H1 (cell line): ENCODE data around the gene SAMD4A. TPM values are rescaled to one million over a fixed set of nuclear protein-coding genes. Genes with fewer than 3 reads are reported as not detected.

Source experiments
- CTCF ChIA-PET: fragments of 300-600 bp; sonication (Branson Sonifier 250); formaldehyde crosslinking; loops from one replicate; lab custom pipeline; 2021; ENCODE audit not compliant: partially characterized antibody; lab: Charles Lee
- POLR2A ChIA-PET: fragments of 300-600 bp; sonication (Branson Sonifier 250); formaldehyde crosslinking; loops from one replicate; lab custom pipeline; 2021; ENCODE audit warnings: inconsistent platforms; ENCODE audit not compliant: partially characterized antibody; lab: Charles Lee
- DNase-seq, 2 experiments: peaks; one replicate each; pipeline versions ENCODE4 v3.0.0 to v3.0.0-alpha.2; 2010 to 2022; ENCODE audit warnings: low spot score in 2 of 2, low read depth in 1 of 2, mixed read lengths in 1 of 2
- FAIRE-seq: peaks from 2 replicates; lab custom pipeline; 2011; peaks lifted over from hg19 to GRCh38; lab: Jason Lieb, UNC
- H2AFZ ChIP-seq: 2 replicates; pipeline ENCODE4 v1.8.1; 2012; ENCODE audit warnings: low read length, inconsistent platforms
- H2AK5ac ChIP-seq: 2 replicates; pipeline ENCODE4 v1.6.1; 2013; ENCODE audit warnings: low read depth, low read length
- H2BK120ac ChIP-seq: replicated peaks from 2 replicates; pipeline ENCODE3; 2013; ENCODE audit warnings: low read depth, low read length, inconsistent platforms
- H2BK12ac ChIP-seq: 2 replicates; pipeline ENCODE4 v1.6.1; 2013; ENCODE audit warnings: low read depth, low read length
- H2BK15ac ChIP-seq: 2 replicates; pipeline ENCODE4 v1.6.1; 2013; ENCODE audit warnings: low read length
- H2BK20ac ChIP-seq: 2 replicates; pipeline ENCODE4 v1.6.1; 2013; ENCODE audit warnings: low read length
- H2BK5ac ChIP-seq: 2 replicates; pipeline ENCODE4 v1.6.1; 2013; ENCODE audit warnings: low read depth, low read length
- H3K14ac ChIP-seq: 2 replicates; pipeline ENCODE4 v1.6.1; 2013; ENCODE audit warnings: inconsistent platforms; ENCODE audit not compliant: insufficient read length
- H3K18ac ChIP-seq: 2 replicates; pipeline ENCODE4 v1.6.1; 2013; ENCODE audit warnings: low read length; ENCODE audit errors: extremely low read depth
- H3K23ac ChIP-seq: 2 replicates; pipeline ENCODE4 v1.6.1; 2013; ENCODE audit warnings: inconsistent platforms; ENCODE audit not compliant: insufficient read length
- H3K23me2 ChIP-seq: 2 replicates; pipeline ENCODE4 v1.6.1; 2013; ENCODE audit warnings: low read depth, low read length
- H3K27ac ChIP-seq: 2 replicates; pipeline ENCODE4 v1.6.1; 2011; ENCODE audit warnings: low read depth, low read length, inconsistent platforms
- H3K27me3 ChIP-seq, 4 experiments: replicated peaks in 1 of 4; 1 replicate in 1 of 4; 2 replicates in 3 of 4; pipeline versions ENCODE4 v1.6.1 to v1.8.1; 2011 to 2013; ENCODE audit warnings: low read length in 3 of 4, mild to moderate bottlenecking in 3 of 4, inconsistent platforms in 2 of 4, mixed read lengths in 2 of 4, moderate library complexity in 1 of 4; ENCODE audit not compliant: control insufficient read depth in 3 of 4, insufficient read depth in 3 of 4; ENCODE audit errors: extremely low read depth in 1 of 4
- H3K36me3 ChIP-seq, 4 experiments: 2 replicates each; pipeline versions ENCODE4 v1.6.1 to v1.8.1; 2011 to 2013; ENCODE audit warnings: mild to moderate bottlenecking in 4 of 4, low read length in 3 of 4, moderate library complexity in 2 of 4, control low read depth in 1 of 4, inconsistent platforms in 1 of 4; ENCODE audit not compliant: insufficient read depth in 4 of 4, control insufficient read depth in 2 of 4
- H3K4ac ChIP-seq: replicated peaks from 2 replicates; pipeline ENCODE3; 2013; ENCODE audit warnings: low read length, low read depth, mixed read lengths, inconsistent platforms; ENCODE audit not compliant: insufficient read length
- H3K4me1 ChIP-seq, 4 experiments: replicated peaks in 1 of 4; 1 replicate in 1 of 4; 2 replicates in 3 of 4; pipeline versions ENCODE4 v1.6.1 to v1.8.1; 2011 to 2013; ENCODE audit warnings: low read length in 3 of 4, inconsistent platforms in 2 of 4, mixed read lengths in 1 of 4; ENCODE audit not compliant: insufficient read depth in 4 of 4, control insufficient read depth in 3 of 4
- H3K4me2 ChIP-seq, 2 experiments: 2 replicates each; pipeline versions ENCODE4 v1.6.1 to v1.8.1; 2011 to 2013; ENCODE audit warnings: low read depth in 2 of 2, low read length in 2 of 2, control low read depth in 1 of 2, inconsistent platforms in 1 of 2, mild to moderate bottlenecking in 1 of 2; ENCODE audit not compliant: insufficient read depth in 1 of 2
- H3K4me3 ChIP-seq, 4 experiments: fragments of 200-600, 300-600 bp in 1 of 4; sonication (generic), shearing (Covaris generic), sonication (Bioruptor Twin) in 1 of 4; 2 replicates each; pipeline versions ENCODE4 v1.5.1 to v1.8.1; 2011 to 2016; ENCODE audit warnings: low read length in 4 of 4, low read depth in 3 of 4, control low read depth in 2 of 4, inconsistent platforms in 2 of 4, mild to moderate bottlenecking in 2 of 4, mixed read lengths in 1 of 4, moderate library complexity in 1 of 4; ENCODE audit not compliant: insufficient read depth in 2 of 4; ENCODE audit errors: extremely low read depth in 1 of 4
- H3K56ac ChIP-seq: replicated peaks from 2 replicates; pipeline ENCODE3; 2013; ENCODE audit warnings: low read depth, mild to moderate bottlenecking, mixed read lengths, low read length, inconsistent platforms; ENCODE audit not compliant: insufficient read length
- H3K79me1 ChIP-seq: 2 replicates; pipeline ENCODE4 v1.6.1; 2013; ENCODE audit warnings: low read depth, low read length, control low read depth
- H3K79me2 ChIP-seq, 2 experiments: 2 replicates each; pipeline versions ENCODE4 v1.6.1 to v1.8.1; 2012 to 2013; ENCODE audit warnings: low read length in 2 of 2, mild to moderate bottlenecking in 2 of 2, inconsistent platforms in 1 of 2; ENCODE audit not compliant: insufficient read depth in 2 of 2, control insufficient read depth in 1 of 2
- H3K9ac ChIP-seq, 4 experiments: replicated peaks in 1 of 4; 1 replicate in 1 of 4; 2 replicates in 3 of 4; pipeline versions ENCODE4 v1.6.1 to v1.8.1; 2011 to 2013; ENCODE audit warnings: low read depth in 3 of 4, low read length in 3 of 4, control low read depth in 2 of 4, mild to moderate bottlenecking in 2 of 4, moderate library complexity in 2 of 4, inconsistent platforms in 1 of 4; ENCODE audit errors: extremely low read depth in 1 of 4
- H3K9me3 ChIP-seq, 2 experiments: 2 replicates each; pipeline versions ENCODE4 v1.6.1 to v1.8.1; 2012 to 2013; ENCODE audit warnings: mild to moderate bottlenecking in 2 of 2, moderate library complexity in 2 of 2, control low read depth in 1 of 2, inconsistent platforms in 1 of 2, low read depth in 1 of 2, low read length in 1 of 2, mixed read lengths in 1 of 2; ENCODE audit not compliant: insufficient read depth in 2 of 2
- H4K20me1 ChIP-seq, 2 experiments: replicated peaks in 1 of 2; 2 replicates each; pipeline versions ENCODE3 to v1.8.1; 2011 to 2013; ENCODE audit warnings: inconsistent platforms in 2 of 2, low read length in 2 of 2, mild to moderate bottlenecking in 1 of 2; ENCODE audit not compliant: insufficient read depth in 2 of 2, control insufficient read depth in 1 of 2
- H4K5ac ChIP-seq: 2 replicates; pipeline ENCODE4 v1.6.1; 2013; ENCODE audit warnings: low read length, low read depth, mixed read lengths, inconsistent platforms; ENCODE audit not compliant: insufficient read length
- H4K8ac ChIP-seq: 2 replicates; pipeline ENCODE4 v1.8.0; 2013; ENCODE audit warnings: mild to moderate bottlenecking, moderate library complexity, low read length, inconsistent platforms; ENCODE audit not compliant: insufficient read depth; ENCODE audit errors: extremely low read depth
- H4K91ac ChIP-seq: replicated peaks from 2 replicates; pipeline ENCODE3; 2013; ENCODE audit warnings: low read length, mixed read lengths, inconsistent platforms; ENCODE audit not compliant: insufficient read length
- EGR1 ChIP-seq: IDR thresholded peaks from 2 replicates; pipeline ENCODE4 v1.6.1; 2011; ENCODE audit warnings: low read depth, low read length, borderline replicate concordance
- FOSL1 ChIP-seq: IDR thresholded peaks from 2 replicates; pipeline ENCODE4 v1.6.1; 2011; ENCODE audit warnings: mild to moderate bottlenecking, low read depth, low read length, moderate library complexity; ENCODE audit not compliant: insufficient read depth
- KDM1A ChIP-seq: fragments of 200-600, 300-600 bp; sonication (generic); IDR thresholded peaks from 2 replicates; pipeline ENCODE4 v1.7.1; 2016; ENCODE audit warnings: mild to moderate bottlenecking, low read length, borderline replicate concordance
- KDM4A ChIP-seq: IDR thresholded peaks from one replicate; pipeline ENCODE4 v1.7.1; 2012; ENCODE audit warnings: low read depth, mild to moderate bottlenecking, moderate library complexity, low read length, inconsistent platforms; ENCODE audit not compliant: severe bottlenecking
- KDM5A ChIP-seq: fragments of 200-600 bp; IDR thresholded peaks from 2 replicates; pipeline ENCODE4 v1.7.1; 2012; ENCODE audit warnings: mild to moderate bottlenecking, low read length, inconsistent platforms, mixed read lengths
- NRF1 ChIP-seq: IDR thresholded peaks from 2 replicates; pipeline ENCODE4 v1.6.1; 2011; ENCODE audit warnings: mild to moderate bottlenecking, low read depth, low read length, improper control_type of control experiment
- RBBP5 ChIP-seq: IDR thresholded peaks from 2 replicates; pipeline ENCODE4 v1.7.1; 2012; ENCODE audit warnings: low read depth, mild to moderate bottlenecking, inconsistent platforms, low read length, moderate library complexity, borderline replicate concordance
- SAP30 ChIP-seq: fragments of 300-600 bp; sonication (generic); IDR thresholded peaks from 2 replicates; pipeline ENCODE4 v1.7.1; 2012; ENCODE audit warnings: low read length, moderate library complexity, mild to moderate bottlenecking, inconsistent platforms; ENCODE audit not compliant: insufficient read depth, insufficient replicate concordance
- TBP ChIP-seq: IDR thresholded peaks from 2 replicates; pipeline ENCODE4 v1.6.1; 2011; ENCODE audit warnings: low read depth, low read length, improper control_type of control experiment
- WGBS, 2 experiments: shearing (Covaris generic) in 1 of 2; methylation state at CpG; one replicate each; pipeline versions ENCODE4 v1.1.6 to v1.1.7; 2013 to 2015; ENCODE audit warnings: low lambda C conversion rate in 2 of 2, mixed read lengths in 2 of 2, inconsistent platforms in 1 of 2, low coverage in 1 of 2, missing lambda C conversion rate in 1 of 2; ENCODE audit not compliant: insufficient replicate concordance in 2 of 2, insufficient coverage in 1 of 2, insufficient read length in 1 of 2; ENCODE audit errors: extremely low coverage in 1 of 2, missing lambda C conversion rate in 1 of 2; 5-methylcytosine and 5-hydroxymethylcytosine counted together
- polyA plus RNA-seq, 7 experiments: library from polyadenylated mRNA; depleted of rRNA in 3 of 7; stranded (reverse) in 5 of 7; unstranded in 2 of 7; fragments of >200 nt in 5 of 7; fragments of 200-250 nt in 2 of 7; gene quantifications; 1 replicate in 5 of 7; 2 replicates in 1 of 7; 4 replicates in 1 of 7; pipeline versions ENCODE4 v1.2.1 to v1.2.3, GENCODE V29; 2011 to 2013; ENCODE audit warnings: missing spikeins in 2 of 7, mixed read lengths in 2 of 7
- total RNA-seq: library from RNA; stranded (reverse); fragmentation: NEBNext Ultra II Directional; extraction: Animal tissue kit (Norgen Biotek cat#: 25700); gene quantifications from 2 replicates; pipeline ENCODE4 v1.2.1, GENCODE V29; 2021
- TF ChIP-seq, protein P1 (sequence below), 3 experiments: IDR thresholded peaks; 1 replicate in 2 of 3; 2 replicates in 1 of 3; pipeline versions ENCODE4 v1.5.1 to v1.6.1; 2011; ENCODE audit warnings: low read length in 3 of 3, mild to moderate bottlenecking in 3 of 3, inconsistent platforms in 2 of 3, low read depth in 1 of 3, moderate library complexity in 1 of 3; ENCODE audit not compliant: insufficient read depth in 1 of 3; ENCODE audit errors: control extremely low read depth in 1 of 3

SAMD4A gene
- total and polyA plus RNA-seq, 2 of the 8 experiments (the other 6 are each of a cell fraction or from before 2014, with no cell fraction given), result 2.4 to 12.3 TPM

DNA sequence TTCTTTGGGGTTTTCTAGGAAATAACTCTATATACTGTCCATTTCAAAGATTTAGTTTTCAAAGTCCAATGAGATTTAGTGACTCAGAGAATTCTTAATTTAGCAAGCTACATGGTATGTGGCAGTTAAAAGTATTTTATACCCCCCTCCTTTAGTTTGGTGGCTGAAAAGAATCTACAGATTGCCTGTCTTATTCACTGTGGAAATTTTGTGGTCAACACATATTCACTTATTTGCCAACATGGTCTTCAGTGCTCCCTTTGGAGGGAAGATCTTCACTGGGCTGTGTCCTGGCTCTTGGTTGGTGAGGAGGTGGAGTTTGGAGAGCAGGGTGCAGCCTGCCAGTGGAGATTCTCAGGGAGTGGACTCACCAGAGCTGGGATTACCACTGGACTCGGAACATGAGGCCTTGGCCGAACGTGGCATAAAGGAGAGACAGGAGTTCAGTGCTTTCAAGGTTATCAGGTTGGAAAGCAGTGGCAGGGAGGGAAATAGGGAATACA is 39.8 kb downstream of the SAMD4A start:
- WGBS, 2 experiments, result 90% methylated on average over 3 of the region's 3 CpGs; no CpG with 5 or more reads in 1 of the 2 experiments
- no peak for FAIRE-seq
- Histone ChIP-seq H2BK5ac (no peak overlapping the region; the same call in 1 of the 2 replicates), H2AK5ac (no peak overlapping the region), H3K23me2 (no peaks in the 10 kb centered on the region), H3K4ac (no peak overlapping the region), H3K79me2 (peaks cover 0 to 6% of the 10 kb centered on the region in 2 experiments; a peak in 2 of 4 replicates), H2BK12ac (0 out of 2 replicates have a peak overlapping the region, but pooled peaks have one; percentile 30), H3K4me2 (no peak overlapping the region), H3K23ac (no peak overlapping the region), H4K20me1 (no peaks in the 10 kb centered on the region), H3K36me3 (no peaks in the 10 kb centered on the region), H3K9ac (no peak overlapping the region), H2BK20ac (no peak overlapping the region), H4K91ac (no peak overlapping the region), H3K14ac (no peak overlapping the region), H2BK15ac (no peak overlapping the region), H3K4me1 (peaks cover 0 to 7% (median 3%) of the 10 kb centered on the region in 4 experiments; a peak in 6 of 7 replicates), H4K5ac (no peak overlapping the region), H3K27me3 (no peaks in the 10 kb centered on the region), H3K4me3 (no peak overlapping the region), H3K9me3 (no peaks in the 10 kb centered on the region), H2BK120ac (no peak overlapping the region), H3K79me1 (peaks cover 5% of the 10 kb centered on the region; the same call in 1 of the 2 replicates), H3K56ac (no peak overlapping the region), H3K27ac (no peak overlapping the region), H2AFZ (no peak overlapping the region), H4K8ac (peak overlapping the region; percentile 26; the same call in 1 of the 2 replicates), H3K18ac (no peak overlapping the region)
- ChIA-PET POLR2A (interaction anchor here (0.7 to 0.8 kb wide), 2 partner anchors 39 to 166 kb away, joined by 3 to 4 read pairs; partner anchors contain the start of gene SAMD4A), CTCF (interaction anchor here (1.2 to 1.3 kb wide), 3 partner anchors 33 to 85 kb away, joined by 3 to 4 read pairs (median 4); no protein-coding TSS in a partner anchor)
- DNase-seq, result no peak
- TF ChIP-seq, protein P1, sequence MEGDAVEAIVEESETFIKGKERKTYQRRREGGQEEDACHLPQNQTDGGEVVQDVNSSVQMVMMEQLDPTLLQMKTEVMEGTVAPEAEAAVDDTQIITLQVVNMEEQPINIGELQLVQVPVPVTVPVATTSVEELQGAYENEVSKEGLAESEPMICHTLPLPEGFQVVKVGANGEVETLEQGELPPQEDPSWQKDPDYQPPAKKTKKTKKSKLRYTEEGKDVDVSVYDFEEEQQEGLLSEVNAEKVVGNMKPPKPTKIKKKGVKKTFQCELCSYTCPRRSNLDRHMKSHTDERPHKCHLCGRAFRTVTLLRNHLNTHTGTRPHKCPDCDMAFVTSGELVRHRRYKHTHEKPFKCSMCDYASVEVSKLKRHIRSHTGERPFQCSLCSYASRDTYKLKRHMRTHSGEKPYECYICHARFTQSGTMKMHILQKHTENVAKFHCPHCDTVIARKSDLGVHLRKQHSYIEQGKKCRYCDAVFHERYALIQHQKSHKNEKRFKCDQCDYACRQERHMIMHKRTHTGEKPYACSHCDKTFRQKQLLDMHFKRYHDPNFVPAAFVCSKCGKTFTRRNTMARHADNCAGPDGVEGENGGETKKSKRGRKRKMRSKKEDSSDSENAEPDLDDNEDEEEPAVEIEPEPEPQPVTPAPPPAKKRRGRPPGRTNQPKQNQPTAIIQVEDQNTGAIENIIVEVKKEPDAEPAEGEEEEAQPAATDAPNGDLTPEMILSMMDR (IDR thresholded peaks at IDR 0.05; ENCODE audit: control extremely low read depth in 1 of 3, insufficient read depth in 1 of 3, low read depth in 1 of 3, low read length in 3 of 3), result no peak
- TF ChIP-seq KDM4A (no peak), NRF1 (no peak), EGR1 (no peak), TBP (no peak), KDM1A (no peak), SAP30 (no peak), RBBP5 (no peak), FOSL1 (no peak), KDM5A (no peak)
